NCI-H146 treated with DMSO at 0.1 percent for 48 hours (cell line): ENCODE results near the gene FXYD5.
"Not testable (repeated sequence)": the region's sequence is repeated elsewhere in the genome, so short reads cannot be mapped to it uniquely, and the experiment has no call there.

Experiments used
- DNase-seq: peaks from one replicate; lab custom pipeline; 2025; ENCODE audit not compliant: unreplicated experiment; lab: John Stamatoyannopoulos, UW

Gene FXYD5

DNA sequence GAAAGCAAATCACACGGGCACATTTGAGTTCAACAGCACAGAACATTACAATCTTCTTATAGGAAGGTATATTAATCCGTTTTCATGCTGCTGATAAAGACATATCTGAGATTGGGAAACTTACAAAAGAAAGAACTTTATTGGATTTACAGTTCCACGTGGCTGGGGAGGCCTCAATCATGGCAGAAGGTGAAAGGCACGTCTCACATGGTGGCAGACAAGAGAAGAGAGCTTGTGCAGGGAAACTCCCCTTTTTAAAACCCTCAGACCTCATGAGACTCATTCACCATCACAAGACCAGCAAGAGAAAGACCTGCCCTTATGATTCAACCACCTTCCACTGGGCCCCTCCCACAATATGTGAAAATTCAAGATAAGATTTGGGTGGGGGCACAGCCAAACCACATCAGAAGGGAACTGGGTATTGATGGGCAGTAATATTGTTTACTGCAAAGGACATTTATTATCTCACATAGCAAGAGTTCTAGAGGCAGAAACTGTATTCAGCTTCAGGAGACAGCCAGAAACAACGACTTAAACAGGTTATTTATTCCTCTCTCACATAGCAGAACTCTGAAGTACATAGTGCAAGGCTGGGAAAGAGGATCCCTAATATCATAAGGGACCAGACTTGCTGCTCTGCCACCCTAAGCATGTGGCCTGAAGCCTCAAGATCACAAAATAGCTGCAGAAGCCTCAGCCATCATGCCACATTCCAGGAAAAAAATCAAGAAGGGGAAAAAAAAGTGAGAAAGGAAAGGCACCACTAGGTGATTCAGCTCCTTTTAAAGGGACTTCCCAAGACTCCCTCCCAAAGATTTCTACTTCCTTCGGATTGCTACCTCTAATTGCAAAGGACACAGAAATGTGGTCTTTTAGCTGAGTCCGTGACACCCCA is 23.1 kb downstream of the FXYD5 start:
- no peak for DNase-seq

DNA sequence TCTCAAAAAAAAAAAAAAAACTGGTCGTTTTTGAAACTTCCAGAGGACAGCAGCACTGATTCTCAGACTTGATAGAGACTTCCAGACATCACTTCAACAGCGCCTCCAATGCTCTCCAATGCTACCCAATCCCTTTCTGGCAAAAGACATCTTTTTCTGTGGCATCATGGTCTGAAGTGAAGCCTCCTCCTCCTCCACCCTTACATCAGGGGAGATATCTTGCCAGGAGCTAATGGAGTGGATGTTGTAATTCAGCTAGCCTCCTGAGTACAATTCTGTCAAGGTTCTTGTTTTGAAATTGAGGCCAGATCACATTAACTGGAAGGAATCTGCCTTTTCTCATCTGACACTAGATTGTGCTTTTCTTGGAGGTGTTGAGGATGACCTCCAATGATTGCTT is 24.2 kb downstream of the FXYD5 start:
- no peak for DNase-seq

DNA sequence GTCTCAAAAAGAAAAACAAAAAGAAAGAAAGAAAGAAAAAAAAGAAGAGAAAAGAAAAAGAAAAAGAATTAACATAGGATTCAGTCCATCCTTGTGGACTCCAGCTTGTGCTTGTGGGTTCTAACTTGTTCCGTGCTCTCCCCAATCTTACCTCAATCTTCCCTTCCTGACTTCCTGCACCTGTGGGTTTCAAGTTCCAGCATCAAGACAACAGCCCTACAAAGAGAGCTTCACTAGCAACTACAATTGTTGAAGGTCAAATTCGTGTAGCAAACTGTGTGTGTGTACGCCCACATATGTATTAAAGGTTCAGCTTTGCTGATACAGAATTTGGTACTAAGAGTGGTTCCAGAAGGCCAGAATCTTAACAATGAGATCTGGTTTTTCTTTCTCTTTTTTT is 25.3 kb downstream of the FXYD5 start:
- DNase-seq, result no peak

DNA sequence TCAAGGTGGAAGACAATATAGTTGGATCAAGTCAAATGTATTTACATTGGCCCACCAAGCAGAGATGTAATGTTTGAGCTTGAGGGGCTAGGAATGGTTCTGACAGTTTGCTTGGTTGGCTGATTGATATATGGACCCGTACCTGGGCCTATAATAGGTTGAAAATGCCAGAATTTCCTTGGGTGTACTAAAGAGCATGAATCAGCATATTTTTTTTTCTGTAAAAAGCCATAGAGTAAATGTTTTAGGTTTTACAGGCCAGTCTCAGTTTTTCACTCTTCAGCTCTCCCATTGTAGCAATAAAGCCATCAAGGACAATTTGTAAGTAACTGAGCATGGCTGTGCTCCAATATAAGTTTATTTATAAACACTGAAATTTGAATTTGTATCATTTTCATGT is 26.9 kb downstream of the FXYD5 start:
- DNase-seq, result no peak

DNA sequence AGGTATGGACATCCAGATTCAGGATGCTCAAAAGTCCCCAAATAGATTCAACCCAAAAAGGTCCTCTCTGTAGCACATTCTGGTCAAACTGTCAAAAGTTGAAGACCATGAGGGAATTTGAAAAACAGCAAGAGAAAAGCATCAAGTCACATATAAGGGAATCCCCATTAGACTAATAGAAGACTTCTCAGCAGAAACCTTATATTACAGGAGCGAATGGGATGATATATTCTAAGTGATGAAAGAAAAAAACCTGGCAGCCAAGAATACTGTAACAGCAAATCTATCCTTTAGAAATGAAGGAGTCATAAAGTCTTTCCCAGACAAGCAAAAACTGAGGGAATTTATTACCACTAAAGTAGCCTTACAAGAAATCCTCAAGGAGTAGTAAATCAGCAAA is 29.7 kb downstream of the FXYD5 start:
- DNase-seq, result no peak

DNA sequence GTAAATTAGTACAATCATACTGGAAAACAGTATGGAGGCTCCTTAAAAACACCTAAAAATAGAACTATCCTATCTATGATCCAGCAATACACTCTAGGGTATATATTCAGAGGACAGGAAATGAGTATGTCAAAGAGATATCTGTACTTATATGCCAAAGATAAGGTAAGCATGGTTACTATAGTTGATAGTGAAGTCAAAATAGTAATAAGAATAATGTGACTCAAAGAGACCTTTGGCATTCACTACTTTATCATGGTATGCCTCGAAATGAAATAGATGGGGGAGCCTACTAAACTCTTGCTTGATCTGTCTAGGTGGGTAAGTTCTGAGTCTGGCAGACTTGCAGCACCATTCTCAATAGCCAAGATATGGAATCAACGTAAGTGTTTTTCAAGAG is 30.3 kb downstream of the FXYD5 start:
- no peak for DNase-seq

DNA sequence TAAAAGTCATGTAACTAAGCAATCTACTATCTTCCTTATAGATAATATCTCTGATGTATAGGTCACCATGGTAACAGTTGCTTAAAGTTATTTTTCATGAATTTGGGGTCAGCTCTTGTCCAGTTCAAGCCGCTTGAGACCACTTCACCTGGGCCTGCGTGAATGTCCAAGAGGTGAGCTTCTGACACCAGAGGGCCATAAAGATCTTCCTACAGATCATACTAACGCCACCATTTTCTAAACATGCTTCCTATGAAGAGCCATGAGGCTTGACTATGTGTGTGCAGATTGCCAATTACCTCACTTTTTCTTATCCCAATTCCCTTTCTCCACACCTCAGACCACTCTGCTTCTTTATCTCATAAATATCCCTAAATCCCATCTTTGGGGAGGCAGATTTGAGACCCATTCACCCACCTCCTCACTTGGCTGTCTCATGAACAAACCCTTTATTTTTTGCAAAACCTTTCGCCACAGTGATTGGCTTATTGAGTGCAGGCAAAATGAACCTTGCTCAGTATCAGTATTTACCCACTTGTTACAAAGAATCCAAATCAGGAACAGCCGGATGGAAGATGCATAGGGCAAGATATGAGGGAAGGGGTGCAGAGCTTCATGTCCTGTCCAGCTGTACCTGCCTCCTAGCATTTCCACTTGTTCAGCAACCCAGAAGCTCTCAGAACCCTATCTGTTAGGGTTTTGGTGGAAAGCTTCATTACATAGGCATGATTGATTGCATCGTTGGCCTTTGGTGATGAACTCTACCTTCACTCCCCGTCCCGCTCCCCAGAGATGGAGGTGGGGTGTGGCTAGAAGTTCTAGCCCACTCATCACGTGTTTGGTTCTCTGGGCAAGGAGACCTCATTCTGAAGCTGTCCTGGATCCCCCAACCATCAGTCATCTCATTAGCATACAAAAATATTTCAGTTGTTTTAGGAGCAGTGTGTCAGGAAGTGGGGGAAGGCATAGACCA is 39.8 kb downstream of the FXYD5 start:
- no peak for DNase-seq

DNA sequence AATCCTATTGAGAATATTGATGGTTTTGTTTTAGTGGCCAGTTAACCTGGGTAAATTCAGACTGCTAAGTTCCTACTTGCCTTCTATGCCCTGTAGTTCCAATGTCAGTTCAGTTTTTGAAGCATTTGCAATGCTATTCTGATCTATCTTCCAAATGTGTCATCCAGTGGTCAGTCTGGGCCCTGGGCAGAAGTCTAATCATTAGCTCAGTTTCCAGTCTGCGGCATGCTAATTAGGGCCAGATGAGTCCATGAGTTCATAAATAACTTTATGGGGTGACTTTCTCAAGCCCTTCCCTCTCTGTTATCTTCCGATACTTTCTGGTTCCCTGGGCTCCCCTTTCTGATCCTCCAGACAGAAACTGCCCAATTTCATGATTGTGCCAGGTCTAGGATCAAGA is 41.3 kb downstream of the FXYD5 start:
- DNase-seq, result no peak

DNA sequence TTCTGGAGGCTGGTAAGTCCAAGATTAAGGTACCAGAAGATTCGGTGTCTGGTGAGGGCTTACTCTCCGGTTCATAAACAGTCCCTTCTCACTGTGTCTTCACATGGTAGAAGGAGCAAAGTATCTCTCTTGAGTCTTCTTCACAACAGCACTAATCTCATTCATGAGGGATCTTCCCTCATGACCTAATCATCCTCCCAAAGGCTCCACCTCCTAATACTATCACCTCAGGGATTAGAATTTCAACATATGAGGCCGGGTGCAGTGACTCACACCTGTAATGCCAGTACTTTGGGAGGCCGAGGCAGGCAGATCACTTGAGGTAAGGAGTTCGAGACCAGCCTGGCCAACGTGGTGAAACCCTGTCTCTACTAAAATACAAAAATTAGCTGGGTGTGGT is 42.3 kb downstream of the FXYD5 start:
- DNase-seq, result not testable (repeated sequence)

DNA sequence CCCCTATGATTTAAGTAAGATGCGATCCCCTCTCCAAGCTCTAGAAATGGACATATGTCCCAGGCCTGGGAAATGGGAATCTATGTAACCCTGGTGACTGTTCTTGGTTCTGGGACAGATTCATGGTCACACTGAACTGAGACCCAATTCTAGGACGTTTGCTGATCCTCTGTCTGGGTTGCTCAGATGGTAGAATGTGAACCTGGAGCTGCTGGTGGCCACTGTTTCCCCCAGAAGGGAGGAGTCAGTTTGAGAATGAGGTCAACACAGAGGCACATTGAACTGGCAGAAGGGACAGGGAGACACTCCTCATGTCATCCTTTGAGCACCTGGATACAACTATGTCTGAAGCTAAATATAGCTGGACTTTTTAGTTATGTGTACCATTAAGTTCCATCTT is 44.9 kb downstream of the FXYD5 start:
- no peak for DNase-seq

DNA sequence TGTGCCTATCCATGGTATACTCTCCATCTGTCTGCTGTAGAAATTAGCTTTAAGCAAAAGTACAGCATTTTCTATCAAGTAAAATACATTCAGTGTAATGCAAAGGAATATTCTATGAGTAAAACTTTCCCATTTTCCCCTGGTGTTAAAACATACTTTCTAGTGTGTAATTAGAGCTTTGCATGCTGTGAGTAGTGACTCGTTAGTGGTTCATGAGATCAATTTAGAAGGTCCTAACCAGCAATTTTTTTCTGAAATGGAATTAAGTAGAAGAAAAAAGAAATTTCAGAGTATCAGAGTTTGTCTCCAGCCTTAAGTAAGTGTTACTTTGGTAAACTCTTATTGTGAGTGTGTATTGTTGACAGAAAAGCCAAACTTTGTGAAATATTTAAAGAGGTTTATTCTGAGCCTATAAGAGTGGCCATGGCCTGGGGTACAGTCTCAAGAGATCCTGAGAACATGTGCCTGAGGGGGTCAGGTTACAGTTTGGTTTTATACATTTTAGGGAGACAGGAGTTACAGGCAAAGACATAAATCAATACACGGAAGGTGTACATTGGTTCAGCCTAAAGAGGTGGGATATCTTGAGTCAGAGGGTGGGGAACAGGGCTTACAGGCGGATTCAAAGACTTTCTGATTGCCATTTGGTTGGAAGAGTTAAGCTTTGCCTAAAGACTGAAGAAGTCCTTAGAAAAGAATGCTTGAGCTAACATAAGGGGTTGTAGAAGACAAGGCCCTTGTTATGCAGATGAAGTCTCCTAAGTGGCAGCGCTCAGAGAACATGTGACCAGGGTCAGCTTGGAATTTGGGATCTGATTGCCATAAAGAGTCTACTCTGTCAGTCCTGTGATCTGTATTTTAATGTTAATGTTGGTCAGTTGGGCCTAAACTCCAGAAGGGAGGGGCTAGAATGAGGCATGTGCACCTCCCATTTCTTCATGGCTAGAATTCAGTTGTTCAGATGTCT is 48.5 kb downstream of the FXYD5 start:
- no peak for DNase-seq

DNA sequence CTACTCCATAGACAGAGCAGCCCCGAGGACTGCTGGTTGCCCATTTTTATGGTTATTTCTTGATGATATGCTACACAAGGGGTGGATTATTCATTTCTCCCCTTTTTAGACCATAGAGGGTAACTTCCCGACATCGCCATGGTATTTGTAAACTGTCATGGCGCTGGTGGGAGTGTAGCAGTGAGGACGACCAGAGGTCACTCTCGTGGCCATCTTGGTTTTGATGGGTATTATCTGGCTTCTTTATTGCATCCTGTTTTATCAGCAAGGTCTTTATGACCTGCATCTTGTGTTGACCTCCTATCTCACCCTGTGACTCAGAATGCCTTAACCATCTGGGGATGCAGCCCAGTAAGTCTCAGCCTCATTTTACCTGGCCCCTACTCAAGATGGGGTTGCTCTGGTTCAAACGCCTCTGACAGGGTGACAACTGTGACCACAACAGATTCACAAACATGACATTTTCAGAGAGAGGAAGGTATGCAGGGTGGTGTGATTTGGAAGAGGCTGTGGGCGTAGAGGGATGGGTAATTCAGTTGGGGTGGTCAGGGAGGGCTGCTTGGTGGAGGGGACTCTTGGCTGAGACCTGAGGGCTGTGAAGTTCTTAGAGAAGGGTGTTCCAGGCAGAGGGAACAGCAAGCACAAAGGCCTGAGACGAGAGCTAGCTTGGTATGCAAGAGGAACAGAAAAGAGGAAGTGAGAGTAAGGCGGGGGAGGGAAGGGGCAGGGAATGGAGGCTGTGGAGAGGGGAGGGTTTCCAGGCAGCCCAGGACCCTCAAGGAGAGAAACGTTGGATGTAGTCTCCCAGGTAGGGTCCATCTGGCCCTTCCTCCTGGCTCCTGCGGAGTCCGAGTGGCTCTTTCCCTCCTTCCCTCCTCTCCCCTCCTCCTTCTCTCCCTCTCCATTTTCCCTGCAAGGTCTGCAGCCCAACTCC is 50.5 kb downstream of the FXYD5 start:
- DNase-seq, result no peak

DNA sequence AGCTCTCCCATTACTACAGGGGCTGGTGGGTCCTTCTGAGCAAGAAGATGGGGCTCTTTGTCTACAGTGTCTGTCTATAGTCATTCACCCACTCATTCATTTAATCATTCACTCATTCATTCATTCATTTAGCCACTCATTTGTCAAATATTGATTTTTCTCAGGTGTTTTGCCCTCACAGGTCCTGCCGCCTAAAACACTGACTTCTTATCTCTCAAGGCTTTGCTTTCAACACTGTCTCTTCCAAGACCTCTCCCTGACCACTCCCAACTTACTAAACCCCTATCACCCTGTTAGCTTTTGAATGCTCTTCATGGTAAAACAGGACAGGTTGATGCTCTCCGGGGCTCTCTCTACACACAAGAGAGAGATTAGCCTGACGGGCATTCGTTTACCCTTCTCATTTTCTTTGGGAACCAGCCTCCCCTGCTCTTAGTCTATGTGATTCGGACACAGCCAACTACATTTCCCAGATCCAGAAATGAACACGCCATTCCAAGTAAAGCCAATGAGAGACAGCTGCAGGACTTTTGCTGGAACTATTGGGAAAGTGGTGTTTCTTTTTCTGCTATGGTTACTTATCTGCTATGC is 51.3 kb downstream of the FXYD5 start:
- no peak for DNase-seq

DNA sequence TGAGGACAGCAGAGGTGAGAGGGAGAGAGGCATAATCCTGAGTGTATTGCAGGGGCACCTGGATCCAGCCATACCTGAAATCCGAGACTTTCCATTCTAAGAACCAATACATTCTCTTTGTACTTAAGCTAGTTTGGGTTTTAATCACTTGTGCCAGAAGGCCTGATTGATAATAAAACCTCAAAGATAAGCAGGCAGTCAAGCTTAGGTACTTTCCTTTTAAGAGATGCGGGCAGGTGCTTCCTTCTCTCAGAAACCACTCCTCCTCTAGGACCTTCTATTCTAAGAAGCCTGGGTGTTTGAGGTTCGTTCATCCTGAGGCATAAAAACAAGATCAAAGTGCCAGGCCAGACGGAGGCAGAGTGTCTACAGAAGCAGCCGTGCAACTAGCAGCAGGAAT is 51.8 kb downstream of the FXYD5 start:
- DNase-seq, result no peak

DNA sequence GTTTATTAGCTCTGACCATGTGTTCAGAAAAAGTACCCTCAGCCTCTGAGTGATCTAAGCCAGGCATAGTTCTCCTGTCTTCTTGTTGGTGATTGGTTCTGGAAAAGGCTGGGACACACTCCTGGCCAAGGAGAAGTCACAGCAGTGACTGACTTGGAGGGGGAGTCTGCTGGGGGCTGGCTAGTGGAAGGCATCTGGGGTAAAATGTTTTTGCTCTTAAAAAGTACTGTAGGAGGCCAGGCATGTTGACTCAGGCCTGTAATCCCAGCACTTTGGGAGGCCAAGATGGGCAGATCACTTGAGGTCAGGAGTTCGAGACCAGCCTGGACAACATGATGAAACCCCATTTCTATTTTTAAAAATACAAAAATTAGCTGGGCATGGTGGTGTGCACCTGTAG is 52.3 kb downstream of the FXYD5 start:
- no peak for DNase-seq

DNA sequence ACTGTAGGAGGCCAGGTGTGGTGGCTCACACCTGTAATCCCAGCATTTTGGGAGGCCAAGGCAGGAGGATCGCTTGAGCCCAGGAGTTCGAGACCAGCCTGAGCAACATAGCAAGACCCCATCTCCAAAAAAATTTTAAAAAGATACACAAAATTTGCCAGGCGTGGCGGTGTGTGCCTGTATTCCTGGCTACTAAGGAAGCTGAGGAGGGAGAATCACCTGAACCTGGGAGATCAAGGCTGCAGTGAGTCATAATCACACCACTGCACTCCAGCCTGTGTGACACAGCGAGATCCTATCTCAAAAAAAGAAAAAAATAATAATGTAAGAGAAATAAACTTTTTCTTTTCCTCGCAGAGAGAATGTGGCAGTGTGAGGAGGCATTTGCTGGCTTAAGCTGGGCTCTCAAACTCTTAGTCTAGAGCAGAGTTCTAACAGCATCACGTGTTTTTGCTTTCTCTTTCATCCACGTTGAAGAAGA is 52.9 kb downstream of the FXYD5 start:
- DNase-seq, result no peak

DNA sequence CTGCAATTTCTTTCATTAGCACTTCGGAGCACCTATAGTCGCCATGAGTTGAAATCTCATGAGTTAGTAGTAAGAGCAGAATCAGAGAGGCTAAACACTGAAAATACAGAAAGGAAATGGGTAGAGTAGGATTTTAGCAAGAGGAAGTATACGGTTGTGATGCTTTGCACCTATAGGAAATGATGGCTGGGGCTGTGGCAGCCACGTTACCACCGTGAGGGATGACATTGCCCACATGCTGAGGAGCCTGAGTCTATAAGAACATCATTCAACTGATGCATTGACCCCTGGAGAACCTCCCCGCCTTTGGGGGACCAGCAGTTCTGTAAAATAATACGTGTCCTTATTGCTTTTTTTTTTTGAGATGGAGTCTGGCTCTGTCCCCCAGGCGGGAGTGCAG is 53.6 kb downstream of the FXYD5 start:
- no peak for DNase-seq

DNA sequence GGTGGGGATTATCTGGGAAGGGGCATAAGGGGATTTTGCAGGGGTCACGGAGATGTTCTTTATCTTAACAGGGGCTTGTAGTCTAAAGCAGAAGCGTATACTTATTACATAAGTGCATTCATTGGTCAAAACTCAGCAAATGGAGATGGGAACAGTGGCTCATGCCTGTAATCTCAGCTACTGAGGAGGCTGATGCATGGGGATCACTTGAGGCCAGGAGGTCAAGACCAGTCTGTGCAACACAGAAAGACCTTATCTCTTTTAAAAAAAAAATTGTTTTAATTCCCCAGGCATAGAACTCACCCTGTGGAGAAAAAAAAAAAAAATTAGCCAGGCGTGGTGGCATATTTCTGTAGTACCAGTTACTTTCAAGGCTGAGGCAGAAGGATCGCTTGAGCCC is 55.1 kb downstream of the FXYD5 start:
- no peak for DNase-seq

DNA sequence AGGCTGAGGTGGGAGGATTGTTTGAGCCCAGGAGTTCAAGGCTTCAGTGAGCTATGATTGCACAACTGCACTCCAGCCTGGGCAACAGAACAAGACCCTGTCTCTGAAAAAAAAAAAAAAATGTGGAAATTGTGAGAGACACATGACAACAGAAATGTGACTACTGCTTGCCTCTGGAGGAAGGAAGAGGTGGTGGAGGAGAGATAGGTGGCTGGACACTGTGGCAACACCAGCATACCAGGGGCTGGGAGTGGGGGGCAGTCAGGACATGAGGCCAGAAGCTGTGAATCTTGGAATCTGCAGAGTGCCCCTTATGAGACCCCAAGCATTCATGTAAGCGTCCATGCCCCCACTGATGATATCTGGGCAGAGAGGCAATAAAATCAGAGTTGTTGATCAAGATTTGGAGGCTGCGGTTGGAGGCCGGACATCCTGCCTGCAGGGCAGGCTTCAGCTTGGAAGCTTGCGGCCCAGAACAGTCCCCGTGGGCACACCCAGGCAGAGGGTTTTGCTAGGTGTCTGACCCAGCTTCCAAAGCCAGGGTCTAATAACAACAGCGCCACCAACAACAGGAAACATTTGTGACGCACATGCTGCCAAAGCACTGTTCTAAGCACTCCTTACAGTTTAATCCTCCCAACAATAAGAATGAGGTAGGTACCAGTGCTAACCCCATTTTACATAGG is 57.2 kb downstream of the FXYD5 start:
- DNase-seq, result no peak
